IMR-90 (cell line): ENCODE measurements around the gene GPC6. TPM values are rescaled to one million over a fixed set of nuclear protein-coding genes. Genes with fewer than 3 reads are reported as not detected.

ENCODE experiments used
- ATAC-seq: fragments of 200-7000 bp; cut with Tn5 transposase; 2 replicates; pipeline ENCODE4 v1.9.1; 2020; ENCODE audit warnings: low read depth, mild to moderate bottlenecking, moderate library complexity
- BruUV-seq: library from RNA; stranded (reverse); fragments of 400-500 nt; replicated peaks from 2 replicates; lab custom pipeline; 2021; lab: Mats Ljungman, UMichigan
- CTCF ChIA-PET: fragments of 300-600 bp; formaldehyde crosslinking; extraction: SDS; loops from one replicate; lab custom pipeline; 2021; ENCODE audit warnings: antibody characterized with exemption; lab: Yijun Ruan, JAX
- POLR2A ChIA-PET: fragments of 300-600 bp; sonication (Branson Sonifier 250); formaldehyde crosslinking; loops from one replicate; lab custom pipeline; 2022; ENCODE audit warnings: antibody characterized with exemption; ENCODE audit not compliant: unreplicated experiment; lab: Charles Lee
- DNase-seq: peaks from one replicate; pipeline ENCODE4 v3.0.0; 2013
- H2AFZ ChIP-seq: replicated peaks from 2 replicates; pipeline ENCODE3; 2013; ENCODE audit warnings: low read length, mild to moderate bottlenecking; ENCODE audit not compliant: poor library complexity
- H2AK5ac ChIP-seq: 2 replicates; pipeline ENCODE4 v1.6.1; 2013; ENCODE audit warnings: low read depth, low read length, inconsistent platforms
- H2AK9ac ChIP-seq: replicated peaks from 2 replicates; pipeline ENCODE3; 2013; ENCODE audit warnings: mild to moderate bottlenecking, low read depth, low read length, moderate library complexity; ENCODE audit not compliant: poor library complexity
- H2BK120ac ChIP-seq: 2 replicates; pipeline ENCODE4 v1.6.1; 2013; ENCODE audit warnings: low read depth, low read length, inconsistent platforms
- H2BK15ac ChIP-seq: 3 replicates; pipeline ENCODE4 v1.6.1; 2013; ENCODE audit warnings: low read depth, low read length, inconsistent platforms
- H2BK20ac ChIP-seq: 2 replicates; pipeline ENCODE4 v1.6.1; 2013; ENCODE audit warnings: low read depth, mild to moderate bottlenecking, inconsistent platforms, low read length, moderate library complexity
- H2BK5ac ChIP-seq: 2 replicates; pipeline ENCODE4 v1.6.1; 2013; ENCODE audit warnings: mild to moderate bottlenecking, low read depth, low read length, inconsistent platforms; ENCODE audit not compliant: poor library complexity, severe bottlenecking
- H3K14ac ChIP-seq: replicated peaks from 2 replicates; pipeline ENCODE4 v1.6.1; 2013; ENCODE audit warnings: low read depth, low read length, inconsistent platforms
- H3K18ac ChIP-seq: 2 replicates; pipeline ENCODE4 v1.6.1; 2013; ENCODE audit warnings: low read depth, low read length, control low read depth
- H3K23ac ChIP-seq: 2 replicates; pipeline ENCODE4 v1.6.1; 2013; ENCODE audit warnings: low read depth, low read length, inconsistent platforms
- H3K27ac ChIP-seq: 2 replicates; pipeline ENCODE4 v1.5.1; 2013; ENCODE audit warnings: mild to moderate bottlenecking, control low read depth, low read length; ENCODE audit not compliant: insufficient read depth
- H3K27me3 ChIP-seq: 2 replicates; pipeline ENCODE4 v1.6.1; 2013; ENCODE audit warnings: low read length; ENCODE audit not compliant: control insufficient read depth, insufficient read depth
- H3K36me3 ChIP-seq: 2 replicates; pipeline ENCODE4 v1.6.1; 2013; ENCODE audit warnings: low read length, mixed read lengths; ENCODE audit not compliant: control insufficient read depth, insufficient read depth
- H3K4ac ChIP-seq: 2 replicates; pipeline ENCODE4 v1.6.1; 2013; ENCODE audit warnings: low read depth, low read length, inconsistent platforms
- H3K4me1 ChIP-seq: 2 replicates; pipeline ENCODE4 v1.6.1; 2013; ENCODE audit warnings: low read length, mixed read lengths; ENCODE audit not compliant: control insufficient read depth, insufficient read depth
- H3K4me2 ChIP-seq: 2 replicates; pipeline ENCODE4 v1.6.1; 2013; ENCODE audit warnings: low read depth, mild to moderate bottlenecking, control low read depth, low read length, moderate library complexity
- H3K4me3 ChIP-seq: 2 replicates; pipeline ENCODE4 v1.5.1; 2013; ENCODE audit warnings: low read depth, mild to moderate bottlenecking, control low read depth, low read length, moderate library complexity; ENCODE audit not compliant: insufficient read depth
- H3K56ac ChIP-seq: 2 replicates; pipeline ENCODE4 v1.6.1; 2013; ENCODE audit warnings: low read length, inconsistent platforms; ENCODE audit not compliant: insufficient read depth; ENCODE audit errors: extremely low read depth
- H3K79me1 ChIP-seq, 2 experiments: 2 replicates each; pipeline ENCODE4 v1.6.1; 2013; ENCODE audit warnings: low read length in 2 of 2, inconsistent platforms in 1 of 2, low read depth in 1 of 2
- H3K9ac ChIP-seq: 2 replicates; pipeline ENCODE4 v1.6.1; 2013; ENCODE audit warnings: low read depth, low read length, control low read depth
- H3K9me1 ChIP-seq: 2 replicates; pipeline ENCODE4 v1.6.1; 2013; ENCODE audit warnings: low read length, inconsistent platforms; ENCODE audit not compliant: insufficient read depth
- H3K9me3 ChIP-seq: 2 replicates; pipeline ENCODE4 v1.6.1; 2013; ENCODE audit warnings: low read length; ENCODE audit not compliant: control insufficient read depth, insufficient read depth
- H4K20me1 ChIP-seq: 2 replicates; pipeline ENCODE4 v1.6.1; 2013; ENCODE audit warnings: low read length, inconsistent platforms; ENCODE audit not compliant: insufficient read depth
- H4K5ac ChIP-seq: 2 replicates; pipeline ENCODE4 v1.6.1; 2013; ENCODE audit warnings: mild to moderate bottlenecking, low read depth, low read length, control low read depth
- H4K8ac ChIP-seq, 2 experiments: 2 replicates each; pipeline ENCODE4 v1.6.1; 2013; ENCODE audit warnings: low read depth in 2 of 2, low read length in 2 of 2, control low read depth in 1 of 2, inconsistent platforms in 1 of 2
- H4K91ac ChIP-seq: 2 replicates; pipeline ENCODE4 v1.6.1; 2013; ENCODE audit warnings: low read depth, low read length, inconsistent platforms; ENCODE audit not compliant: insufficient read depth
- POLR2A ChIP-seq: IDR thresholded peaks from 2 replicates; pipeline ENCODE4 v1.6.1; 2012; ENCODE audit warnings: mild to moderate bottlenecking, low read depth, low read length
- WGBS, 2 experiments: methylation state at CpG; one replicate each; pipeline versions ENCODE4 v1.1.5 to v1.1.7; 2013; ENCODE audit warnings: missing lambda C conversion rate in 2 of 2; ENCODE audit not compliant: insufficient read length in 1 of 2; ENCODE audit errors: extremely low coverage in 2 of 2; 5-methylcytosine and 5-hydroxymethylcytosine counted together
- dilution Hi-C: fragments of 300-500 bp; cut with HindIII; formaldehyde crosslinking; loops from one replicate; pipeline ENCODE4 v1.14.3; 2018; ENCODE audit warnings: low sequenced_read_pairs; ENCODE audit not compliant: unreplicated experiment
- in situ Hi-C: fragments of 300-500 bp; cut with MboI; formaldehyde crosslinking; loops from 3 replicates; pipeline ENCODE4 v1.14.3; 2019; ENCODE audit warnings: low sequenced_read_pairs, inconsistent platforms, mixed read lengths
- intact Hi-C: fragments of 100-400 bp; cut with micrococcal nuclease; formaldehyde crosslinking; loops from 2 replicates; pipeline ENCODE4 v1.10.0; 2022
- polyA plus RNA-seq, 3 experiments: library from polyadenylated mRNA; depleted of rRNA; stranded (reverse); fragments of >200 nt; gene quantifications; 2 replicates each; pipeline ENCODE4 v1.2.3, GENCODE V29; 2012; ENCODE audit warnings: low replicate concordance in 1 of 3
- total RNA-seq: library from RNA; depleted of rRNA; stranded (reverse); fragments of >200 nt; gene quantifications from 2 replicates; pipeline ENCODE4 v1.2.3, GENCODE V29; 2012

The GPC6 gene
- total and polyA plus RNA-seq, 2 of the 4 experiments (the other 2 are of a cell fraction) = 14.9 to 39.4 TPM

DNA sequence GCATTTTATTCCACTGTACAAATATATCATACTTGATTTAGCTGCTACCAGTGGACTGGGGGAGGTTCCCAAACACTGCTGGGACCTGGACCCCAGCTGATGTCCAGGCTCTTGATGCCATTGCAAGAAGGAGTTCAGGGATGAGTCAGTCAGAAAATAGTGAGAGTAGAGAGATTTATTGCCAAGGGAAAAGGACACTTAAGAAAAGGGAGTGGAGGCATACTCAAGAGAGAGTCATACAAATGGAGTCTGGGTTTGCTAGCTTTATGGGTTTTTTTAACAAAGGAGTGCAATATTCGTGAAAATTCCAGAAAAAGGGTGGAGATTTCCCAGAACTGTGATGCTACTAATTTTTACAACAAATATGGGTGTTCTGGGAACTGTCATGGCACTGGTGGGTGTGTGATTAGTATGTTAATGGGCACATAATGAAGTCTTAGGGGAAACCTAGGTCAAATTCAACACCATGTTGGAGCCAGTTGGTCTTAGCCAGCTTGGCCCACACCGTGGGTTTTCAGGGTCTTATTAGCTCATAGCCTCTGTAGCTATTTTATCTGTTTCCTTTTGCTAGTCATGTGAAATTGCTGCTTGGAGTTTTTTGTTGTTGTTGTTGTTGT is 36.2 kb downstream of the GPC6 start:
- Histone ChIP-seq H4K8ac (peak overlapping the region in 1 of 2 experiments; percentile 54; a peak in 2 of 4 replicates), H2BK20ac (no peak overlapping the region), H3K79me1 (peaks cover 0 to 3% of the 10 kb centered on the region in 2 experiments; a peak in 1 of 4 replicates), H3K23ac (peak overlapping the region; percentile 11; the same call in 1 of the 2 replicates), H3K56ac (no peak overlapping the region), H3K27ac (no peak overlapping the region), H2BK15ac (no peak overlapping the region), H2AFZ (no peak overlapping the region), H2AK5ac (no peak overlapping the region), H3K9me3 (no peaks in the 10 kb centered on the region), H3K4me1 (peaks cover 5% of the 10 kb centered on the region), H2BK120ac (no peak overlapping the region; the same call in 1 of the 2 replicates), H2BK5ac (peak overlapping the region; percentile 28), H3K14ac (peak overlapping the region; percentile 43), H3K9me1 (no peaks in the 10 kb centered on the region; the same call in 1 of the 2 replicates), H3K4me3 (no peak overlapping the region), H3K4ac (no peak overlapping the region), H4K91ac (no peak overlapping the region; the same call in 1 of the 2 replicates), H3K18ac (peak overlapping the region; percentile 37), H3K36me3 (no peaks in the 10 kb centered on the region), H3K9ac (no peak overlapping the region), H4K5ac (peak overlapping the region; percentile 50; the same call in 1 of the 2 replicates), H3K27me3 (no peaks in the 10 kb centered on the region), H4K20me1 (no peaks in the 10 kb centered on the region), H2AK9ac (peak overlapping the region; percentile 21), H3K4me2 (no peak overlapping the region)
- in situ Hi-C loops = no loop called here
- no CpG with 5 or more reads among the region's 2 CpGs for WGBS, 2 experiments
- POLR2A ChIA-PET = interaction anchor here (0.7 kb wide), 1 partner anchor 34 kb away, joined by 3 read pairs; no protein-coding TSS in a partner anchor
- CTCF ChIA-PET = interaction anchor here (1.1 to 1.4 kb wide), 2 partner anchors 44 to 186 kb away, joined by 3 read pairs; no protein-coding TSS in a partner anchor
- no TSS peak for BruUV-seq
- intact Hi-C loops = loop anchor here (2.0 kb wide), 1 partner anchor 14 kb away; no protein-coding TSS in a partner anchor
- dilution Hi-C loops = no loop called here
- DNase-seq (peak; percentile 85), ATAC-seq (peak; percentile 52)
- no peak for TF ChIP-seq POLR2A
